A673 (cell line): ENCODE measurements around the gene FAM217B.

ENCODE experiments used
- EZH2 ChIP-seq: fragments of 200-600 bp; sonication (generic); IDR thresholded peaks from 2 replicates; pipeline ENCODE4 v1.6.1; 2017; ENCODE audit warnings: borderline replicate concordance, low read depth, mild to moderate bottlenecking, mixed read lengths, antibody characterized with exemption, low read length; ENCODE audit not compliant: poor library complexity, severe bottlenecking
- TF ChIP-seq, protein P1 (sequence below): fragments of 300-800, 200-600 bp; sonication (generic); conservative IDR thresholded peaks from 2 replicates; pipeline ENCODE4 v1.5.1; 2017; ENCODE audit warnings: low read depth, mild to moderate bottlenecking, antibody characterized with exemption, low read length, moderate library complexity, mixed read lengths

DNA sequence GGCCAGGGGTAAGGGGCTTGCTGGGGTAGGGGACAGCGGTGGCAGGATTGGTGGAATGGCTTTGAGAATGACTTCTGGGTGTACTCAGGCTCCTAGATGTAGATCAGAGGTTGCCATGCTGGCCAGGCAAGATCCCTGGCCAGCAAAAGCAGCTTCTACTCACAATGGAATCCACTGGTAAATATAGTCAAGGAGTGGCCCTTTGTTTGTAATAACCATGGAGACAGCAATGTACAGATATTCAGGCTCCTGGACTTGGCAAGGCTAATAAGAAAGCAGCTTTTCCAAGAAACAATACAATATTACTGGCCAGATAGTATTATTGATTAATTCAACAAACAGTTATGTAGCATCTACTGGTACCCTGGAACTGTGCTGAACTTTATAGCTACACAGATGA, 55.9 kb downstream of the FAM217B start:
- no peak for TF ChIP-seq EZH2
- TF ChIP-seq, protein P1, sequence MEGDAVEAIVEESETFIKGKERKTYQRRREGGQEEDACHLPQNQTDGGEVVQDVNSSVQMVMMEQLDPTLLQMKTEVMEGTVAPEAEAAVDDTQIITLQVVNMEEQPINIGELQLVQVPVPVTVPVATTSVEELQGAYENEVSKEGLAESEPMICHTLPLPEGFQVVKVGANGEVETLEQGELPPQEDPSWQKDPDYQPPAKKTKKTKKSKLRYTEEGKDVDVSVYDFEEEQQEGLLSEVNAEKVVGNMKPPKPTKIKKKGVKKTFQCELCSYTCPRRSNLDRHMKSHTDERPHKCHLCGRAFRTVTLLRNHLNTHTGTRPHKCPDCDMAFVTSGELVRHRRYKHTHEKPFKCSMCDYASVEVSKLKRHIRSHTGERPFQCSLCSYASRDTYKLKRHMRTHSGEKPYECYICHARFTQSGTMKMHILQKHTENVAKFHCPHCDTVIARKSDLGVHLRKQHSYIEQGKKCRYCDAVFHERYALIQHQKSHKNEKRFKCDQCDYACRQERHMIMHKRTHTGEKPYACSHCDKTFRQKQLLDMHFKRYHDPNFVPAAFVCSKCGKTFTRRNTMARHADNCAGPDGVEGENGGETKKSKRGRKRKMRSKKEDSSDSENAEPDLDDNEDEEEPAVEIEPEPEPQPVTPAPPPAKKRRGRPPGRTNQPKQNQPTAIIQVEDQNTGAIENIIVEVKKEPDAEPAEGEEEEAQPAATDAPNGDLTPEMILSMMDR: no peak
